Measurements from ENCODE around the gene TSSK6.

GRCh38 chr19:19531951-19532805 is 16.8 kb upstream of the TSSK6 start:
- TF ChIP-seq, protein P1, sequence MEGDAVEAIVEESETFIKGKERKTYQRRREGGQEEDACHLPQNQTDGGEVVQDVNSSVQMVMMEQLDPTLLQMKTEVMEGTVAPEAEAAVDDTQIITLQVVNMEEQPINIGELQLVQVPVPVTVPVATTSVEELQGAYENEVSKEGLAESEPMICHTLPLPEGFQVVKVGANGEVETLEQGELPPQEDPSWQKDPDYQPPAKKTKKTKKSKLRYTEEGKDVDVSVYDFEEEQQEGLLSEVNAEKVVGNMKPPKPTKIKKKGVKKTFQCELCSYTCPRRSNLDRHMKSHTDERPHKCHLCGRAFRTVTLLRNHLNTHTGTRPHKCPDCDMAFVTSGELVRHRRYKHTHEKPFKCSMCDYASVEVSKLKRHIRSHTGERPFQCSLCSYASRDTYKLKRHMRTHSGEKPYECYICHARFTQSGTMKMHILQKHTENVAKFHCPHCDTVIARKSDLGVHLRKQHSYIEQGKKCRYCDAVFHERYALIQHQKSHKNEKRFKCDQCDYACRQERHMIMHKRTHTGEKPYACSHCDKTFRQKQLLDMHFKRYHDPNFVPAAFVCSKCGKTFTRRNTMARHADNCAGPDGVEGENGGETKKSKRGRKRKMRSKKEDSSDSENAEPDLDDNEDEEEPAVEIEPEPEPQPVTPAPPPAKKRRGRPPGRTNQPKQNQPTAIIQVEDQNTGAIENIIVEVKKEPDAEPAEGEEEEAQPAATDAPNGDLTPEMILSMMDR (conservative IDR thresholded peaks at IDR 0.05; ENCODE audit: low read depth, low read length), result peak; percentile 96
- TF ChIP-seq CEBPB (IDR thresholded peaks at IDR 0.05; ENCODE audit: low read depth, low read length) (no peak), BHLHE40 (IDR thresholded peaks at IDR 0.05; ENCODE audit: low read depth, low read length) (no peak), POLR2A (IDR thresholded peaks at IDR 0.05; ENCODE audit: low read depth, low read length) (peak; percentile 59; the same call in 1 of the 2 replicates), SMC3 (IDR thresholded peaks at IDR 0.05; ENCODE audit: low read depth, low read length) (peak; percentile 93), ELK1 (IDR thresholded peaks at IDR 0.05; ENCODE audit: borderline replicate concordance, low read depth, low read length) (no peak)

Data from IMR-90 (cell line).